Gastrocnemius medialis (tissue), 4 donors: Measurements from ENCODE around the gene TNIK.

Experiments
- CTCF ChIP-seq, 5 experiments: fragments of 450-650 bp in 3 of 5; fragments of 200-600 bp in 2 of 5; sonication (generic) in 2 of 5; IDR thresholded peaks in 4 of 5; conservative IDR thresholded peaks in 1 of 5; 1 replicate in 4 of 5; 2 replicates in 1 of 5; pipeline ENCODE4 v1.5.1; 2016 to 2019; ENCODE audit warnings: antibody characterized with exemption in 5 of 5, mild to moderate bottlenecking in 3 of 5, moderate library complexity in 3 of 5
- POLR2A ChIP-seq, 2 donors: fragments of 450-650 bp; IDR thresholded peaks; one replicate each; pipeline ENCODE4 v1.6.1; 2017; ENCODE audit warnings: antibody characterized with exemption in 2 of 2, mild to moderate bottlenecking in 2 of 2, moderate library complexity in 2 of 2

GRCh38 chr3:171260899-171261298 is 199.3 kb downstream of the TNIK start:
- TF ChIP-seq POLR2A (IDR thresholded peaks at IDR 0.05) (no peak), CTCF (IDR thresholded peaks at IDR 0.05 in 4 of 5, conservative IDR thresholded peaks at IDR 0.05 in 1 of 5) (no peak)
